ENCODE results near the gene RTKN.

RTKN gene

DNA sequence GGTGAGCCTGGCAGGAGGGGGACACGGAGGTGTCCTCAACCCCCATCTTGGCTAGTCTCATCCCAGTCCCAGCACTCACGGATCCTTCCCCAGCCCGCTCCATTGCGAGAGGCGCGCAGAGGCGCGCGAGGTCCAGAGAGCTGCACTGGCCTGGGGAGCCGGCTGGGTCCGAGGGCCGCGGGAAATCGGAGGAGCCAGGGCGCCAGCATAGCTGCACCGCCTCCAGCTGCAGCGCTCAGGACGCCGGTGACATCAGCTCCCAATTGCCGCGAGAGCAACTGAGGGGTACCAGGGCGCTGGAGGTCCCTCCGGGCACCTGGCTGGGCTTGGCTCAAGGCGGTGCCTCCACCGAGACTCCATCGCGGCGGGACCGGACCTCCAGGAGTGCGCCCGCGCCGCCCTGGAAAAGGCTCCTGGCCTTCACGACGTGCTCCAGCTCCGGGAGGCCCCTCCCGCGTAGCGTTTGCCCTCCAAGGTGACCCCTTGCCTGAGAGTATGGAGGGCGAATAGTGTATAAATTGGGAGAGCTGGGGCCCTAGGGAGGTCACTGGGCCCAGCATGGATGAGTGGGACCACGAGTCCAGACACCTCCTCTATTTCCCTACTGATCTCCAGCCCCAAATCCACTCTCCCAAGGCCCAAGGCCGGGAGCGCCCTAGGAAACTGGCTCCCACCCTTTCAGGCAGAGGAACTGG, 5.5 kb downstream of the RTKN start:
- no peaks in the 10 kb centered on the region for H3K27me3 ChIP-seq (ENCODE audit: insufficient read depth, low read depth)
- H3K4me3 ChIP-seq (IDR thresholded peaks at IDR 0.05; ENCODE audit: insufficient read depth, low read depth, low read length) = no peak overlapping the region
- H3K36me3 ChIP-seq (ENCODE audit: insufficient read depth) = no peaks in the 10 kb centered on the region
- H3K9ac ChIP-seq = no peak overlapping the region
- H3K79me2 ChIP-seq (ENCODE audit: insufficient read depth, low read depth) = no peaks in the 10 kb centered on the region
- TF ChIP-seq, protein P1, sequence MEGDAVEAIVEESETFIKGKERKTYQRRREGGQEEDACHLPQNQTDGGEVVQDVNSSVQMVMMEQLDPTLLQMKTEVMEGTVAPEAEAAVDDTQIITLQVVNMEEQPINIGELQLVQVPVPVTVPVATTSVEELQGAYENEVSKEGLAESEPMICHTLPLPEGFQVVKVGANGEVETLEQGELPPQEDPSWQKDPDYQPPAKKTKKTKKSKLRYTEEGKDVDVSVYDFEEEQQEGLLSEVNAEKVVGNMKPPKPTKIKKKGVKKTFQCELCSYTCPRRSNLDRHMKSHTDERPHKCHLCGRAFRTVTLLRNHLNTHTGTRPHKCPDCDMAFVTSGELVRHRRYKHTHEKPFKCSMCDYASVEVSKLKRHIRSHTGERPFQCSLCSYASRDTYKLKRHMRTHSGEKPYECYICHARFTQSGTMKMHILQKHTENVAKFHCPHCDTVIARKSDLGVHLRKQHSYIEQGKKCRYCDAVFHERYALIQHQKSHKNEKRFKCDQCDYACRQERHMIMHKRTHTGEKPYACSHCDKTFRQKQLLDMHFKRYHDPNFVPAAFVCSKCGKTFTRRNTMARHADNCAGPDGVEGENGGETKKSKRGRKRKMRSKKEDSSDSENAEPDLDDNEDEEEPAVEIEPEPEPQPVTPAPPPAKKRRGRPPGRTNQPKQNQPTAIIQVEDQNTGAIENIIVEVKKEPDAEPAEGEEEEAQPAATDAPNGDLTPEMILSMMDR (conservative IDR thresholded peaks at IDR 0.05; ENCODE audit: low read depth, low read length) = no peak
- no peaks in the 10 kb centered on the region for H4K20me1 ChIP-seq (ENCODE audit: insufficient read depth)
- no peak overlapping the region for H3K4me2 ChIP-seq
- no peak overlapping the region for H3K27ac ChIP-seq
- H3K4me1 ChIP-seq (ENCODE audit: low read depth, poor library complexity, severe bottlenecking) = peaks cover 12% of the 10 kb centered on the region
- H2AFZ ChIP-seq (ENCODE audit: low read depth) = no peak overlapping the region

DNA sequence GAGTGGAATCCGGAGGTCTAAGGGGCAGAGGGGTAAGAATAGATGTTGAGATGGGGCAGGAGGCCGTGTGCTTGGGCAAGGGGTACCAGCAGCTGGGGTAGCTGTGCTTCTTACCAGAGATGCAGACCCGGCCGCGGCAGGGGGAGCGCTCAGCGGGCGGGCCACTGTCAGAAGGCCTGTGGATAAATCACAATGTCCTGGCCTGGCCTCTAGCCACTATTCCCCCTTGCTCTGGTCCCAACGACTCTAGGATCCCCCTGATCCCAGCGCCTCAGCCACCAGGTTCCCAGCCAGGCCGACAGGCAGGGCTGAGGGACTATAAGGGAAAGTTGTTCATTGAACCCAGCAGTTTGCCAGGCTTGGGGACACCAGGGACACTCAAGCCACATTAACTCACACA, 11.2 kb downstream of the RTKN start:
- Histone ChIP-seq H3K9ac (no peak overlapping the region), H3K4me2 (no peak overlapping the region), H3K4me1 (ENCODE audit: low read depth, poor library complexity, severe bottlenecking) (no peaks in the 10 kb centered on the region), H2AFZ (ENCODE audit: low read depth) (no peak overlapping the region), H3K27ac (no peak overlapping the region), H3K27me3 (ENCODE audit: insufficient read depth, low read depth) (no peaks in the 10 kb centered on the region), H4K20me1 (ENCODE audit: insufficient read depth) (no peaks in the 10 kb centered on the region), H3K4me3 (IDR thresholded peaks at IDR 0.05; ENCODE audit: insufficient read depth, low read depth, low read length) (no peak overlapping the region), H3K79me2 (ENCODE audit: insufficient read depth, low read depth) (no peaks in the 10 kb centered on the region), H3K36me3 (ENCODE audit: insufficient read depth) (no peaks in the 10 kb centered on the region)
- TF ChIP-seq, protein P1 (conservative IDR thresholded peaks at IDR 0.05; ENCODE audit: low read depth, low read length) = no peak

DNA sequence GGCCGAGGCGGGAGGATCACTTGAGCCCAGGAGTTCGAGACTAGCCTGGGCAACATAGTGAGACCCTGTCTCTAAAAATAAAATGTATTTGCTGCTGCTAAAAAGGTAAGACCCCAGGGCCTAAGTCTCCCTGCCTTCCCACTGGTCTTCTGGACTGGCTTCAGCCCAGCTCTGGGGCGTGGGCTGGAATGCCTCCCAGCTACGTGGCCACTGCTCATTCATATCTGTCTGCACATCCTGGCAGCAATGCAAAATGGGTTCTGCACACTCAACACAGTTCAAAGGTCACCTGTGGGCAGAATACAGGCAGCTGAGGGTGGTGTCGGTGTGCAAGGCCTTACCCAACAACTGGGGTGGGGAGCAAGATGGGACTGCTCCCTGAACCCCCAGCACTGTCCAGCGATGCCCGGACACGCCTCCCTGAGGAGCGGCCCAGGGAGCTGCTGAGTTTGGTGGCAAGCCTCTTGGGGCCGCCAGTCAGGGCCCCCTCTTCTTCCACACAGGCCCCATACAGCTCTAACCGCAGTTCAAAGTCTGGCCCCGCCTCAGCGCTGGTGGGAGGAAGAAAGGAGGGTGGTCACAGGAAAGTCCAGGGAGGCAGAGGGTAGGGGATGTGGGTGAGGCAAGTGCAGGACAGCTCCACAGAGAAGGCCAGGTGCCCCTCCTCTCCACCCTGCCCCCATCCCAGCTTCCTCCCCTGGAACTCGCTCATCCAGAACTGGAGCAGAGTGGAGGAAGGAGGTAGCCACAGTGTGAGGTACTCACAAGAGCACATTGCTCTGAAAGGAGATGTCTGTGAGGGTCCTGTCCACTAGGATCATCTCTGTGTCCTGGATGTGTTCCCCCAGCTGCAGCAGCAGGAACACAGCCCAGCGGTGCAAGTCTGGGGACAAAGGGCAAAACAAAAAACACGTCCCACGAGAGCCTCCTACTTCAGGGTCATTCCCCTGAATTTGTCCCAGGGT, 12.0 kb downstream of the RTKN start:
- H3K27me3 ChIP-seq (ENCODE audit: insufficient read depth, low read depth) = no peaks in the 10 kb centered on the region
- TF ChIP-seq, protein P1 (conservative IDR thresholded peaks at IDR 0.05; ENCODE audit: low read depth, low read length) = no peak
- H3K4me1 ChIP-seq (ENCODE audit: low read depth, poor library complexity, severe bottlenecking) = no peaks in the 10 kb centered on the region
- no peak overlapping the region for H3K27ac ChIP-seq
- no peak overlapping the region for H3K4me2 ChIP-seq
- no peak overlapping the region for H3K4me3 ChIP-seq (IDR thresholded peaks at IDR 0.05; ENCODE audit: insufficient read depth, low read depth, low read length)
- H3K79me2 ChIP-seq (ENCODE audit: insufficient read depth, low read depth) = no peaks in the 10 kb centered on the region
- no peaks in the 10 kb centered on the region for H3K36me3 ChIP-seq (ENCODE audit: insufficient read depth)
- H2AFZ ChIP-seq (ENCODE audit: low read depth) = no peak overlapping the region
- no peaks in the 10 kb centered on the region for H4K20me1 ChIP-seq (ENCODE audit: insufficient read depth)
- H3K9ac ChIP-seq = no peak overlapping the region

DNA sequence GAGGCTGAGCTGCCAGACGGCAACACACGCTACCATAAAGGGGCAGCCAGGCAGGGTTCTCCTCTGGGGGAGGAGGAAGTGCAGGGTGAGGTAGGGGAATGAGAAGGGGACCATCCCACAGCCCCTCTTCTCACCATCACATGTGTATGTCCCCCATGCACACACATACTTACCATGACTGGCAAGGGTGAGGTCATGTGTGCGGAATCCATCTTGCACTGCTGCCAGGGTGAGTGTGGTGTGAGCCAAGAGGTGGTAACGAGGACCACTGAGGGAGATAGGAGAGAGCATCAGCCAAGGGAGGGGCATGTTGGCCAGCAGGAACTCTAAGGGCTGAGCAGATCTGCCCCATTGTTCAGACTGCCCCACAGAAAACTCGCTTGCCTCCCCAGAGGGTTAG, 13.1 kb downstream of the RTKN start:
- H2AFZ ChIP-seq (ENCODE audit: low read depth) = no peak overlapping the region
- no peak overlapping the region for H3K4me2 ChIP-seq
- no peak overlapping the region for H3K9ac ChIP-seq
- H3K27ac ChIP-seq = no peak overlapping the region
- no peaks in the 10 kb centered on the region for H4K20me1 ChIP-seq (ENCODE audit: insufficient read depth)
- no peaks in the 10 kb centered on the region for H3K36me3 ChIP-seq (ENCODE audit: insufficient read depth)
- TF ChIP-seq, protein P1 (conservative IDR thresholded peaks at IDR 0.05; ENCODE audit: low read depth, low read length) = no peak
- no peaks in the 10 kb centered on the region for H3K79me2 ChIP-seq (ENCODE audit: insufficient read depth, low read depth)
- H3K27me3 ChIP-seq (ENCODE audit: insufficient read depth, low read depth) = no peaks in the 10 kb centered on the region
- no peak overlapping the region for H3K4me3 ChIP-seq (IDR thresholded peaks at IDR 0.05; ENCODE audit: insufficient read depth, low read depth, low read length)
- no peaks in the 10 kb centered on the region for H3K4me1 ChIP-seq (ENCODE audit: low read depth, poor library complexity, severe bottlenecking)

All from KMS-11 (cell line).